HepG2 (cell line): ENCODE data around the gene DNAJC4. TPM values are rescaled to one million over a fixed set of nuclear protein-coding genes. Genes with fewer than 3 reads are reported as not detected.

Source experiments
- ATAC-seq: fragments of 200-7000 bp; cut with Tn5 transposase; 3 replicates; pipeline ENCODE4 v1.9.1; 2020; ENCODE audit warnings: mild to moderate bottlenecking, moderate library complexity
- Bru-seq: library from RNA; stranded (reverse); fragments of 400-500 nt; gene quantifications from one replicate; lab custom pipeline; 2021; lab: Mats Ljungman, UMichigan
- BruChase-seq, 2 experiments: library from RNA; stranded (reverse); fragments of 400-500 nt; gene quantifications; one replicate each; lab custom pipeline; 2021; lab: Mats Ljungman, UMichigan
- BruUV-seq: library from RNA; stranded (reverse); fragments of 400-500 nt; replicated peaks from 2 replicates; lab custom pipeline; 2021; lab: Mats Ljungman, UMichigan
- CTCF ChIA-PET: fragments of 300-600 bp; formaldehyde crosslinking; extraction: SDS; loops from one replicate; lab custom pipeline; 2021; ENCODE audit warnings: low total read pairs, inconsistent platforms, low intra/inter-chr PET ratio; lab: Yijun Ruan, JAX
- POLR2A ChIA-PET: fragments of 350-600 bp; sonication (Branson Sonifier 250); formaldehyde crosslinking; loops from one replicate; lab custom pipeline; 2020; ENCODE audit warnings: antibody characterized with exemption, inconsistent platforms; lab: Yijun Ruan, JAX
- DNase-seq: peaks from one replicate; pipeline ENCODE4 v3.0.0-alpha.2; 2015; ENCODE audit warnings: low spot score
- FAIRE-seq: peaks from 3 replicates; lab custom pipeline; 2011; peaks lifted over from hg19 to GRCh38; lab: Jason Lieb, UNC
- H2AFZ ChIP-seq: one replicate; pipeline ENCODE4 v1.6.1; 2011; ENCODE audit warnings: low read length, inconsistent platforms
- H3K27ac ChIP-seq: fragments of 300-600 bp; 3 replicates; pipeline ENCODE4 v1.8.0; 2011; ENCODE audit warnings: mixed run types, mild to moderate bottlenecking, mixed read lengths, low read length, inconsistent platforms; ENCODE audit not compliant: insufficient read depth; ENCODE audit errors: extremely low read length
- H3K27me3 ChIP-seq, 2 experiments: fragments of 200-600 bp in 1 of 2; 2 replicates in 1 of 2; 3 replicates in 1 of 2; pipeline versions ENCODE4 v1.6.0 to v1.8.0; 2011; ENCODE audit warnings: low read length in 2 of 2, mild to moderate bottlenecking in 2 of 2, moderate library complexity in 2 of 2, inconsistent platforms in 1 of 2; ENCODE audit not compliant: insufficient read depth in 2 of 2, control insufficient read depth in 1 of 2
- H3K36me3 ChIP-seq, 2 experiments: fragments of 200-600 bp in 1 of 2; replicated peaks in 1 of 2; 2 replicates in 1 of 2; 3 replicates in 1 of 2; pipeline versions ENCODE4 v1.5.1 to v1.8.0; 2011; ENCODE audit warnings: low read length in 2 of 2, inconsistent platforms in 1 of 2; ENCODE audit not compliant: insufficient read depth in 2 of 2, control insufficient read depth in 1 of 2
- H3K4me1 ChIP-seq: 2 replicates; pipeline ENCODE4 v1.5.1; 2012; ENCODE audit warnings: low read length, inconsistent platforms; ENCODE audit not compliant: insufficient read depth
- H3K4me2 ChIP-seq: 2 replicates; pipeline ENCODE4 v1.6.0; 2011; ENCODE audit warnings: low read depth, low read length, inconsistent platforms
- H3K4me3 ChIP-seq, 3 experiments: fragments of 200-600 bp in 1 of 3; sonication (generic), shearing (Covaris generic) in 1 of 3; replicated peaks in 1 of 3; 2 replicates each; pipeline ENCODE4 v1.5.1; 2011 to 2016; ENCODE audit warnings: low read length in 3 of 3, inconsistent platforms in 2 of 3, low read depth in 2 of 3, mild to moderate bottlenecking in 2 of 3, control low read depth in 1 of 3, mixed read lengths in 1 of 3; ENCODE audit not compliant: insufficient read depth in 1 of 3
- H3K79me2 ChIP-seq: one replicate; pipeline ENCODE4 v1.6.1; 2011; ENCODE audit warnings: low read length, inconsistent platforms; ENCODE audit not compliant: insufficient read depth
- H3K9ac ChIP-seq: 2 replicates; pipeline ENCODE4 v1.6.0; 2011; ENCODE audit warnings: mild to moderate bottlenecking, low read depth, low read length, inconsistent platforms; ENCODE audit not compliant: insufficient read depth
- H3K9me3 ChIP-seq: 2 replicates; pipeline ENCODE4 v1.5.1; 2012; ENCODE audit warnings: mild to moderate bottlenecking, low read length
- H4K20me1 ChIP-seq: 2 replicates; pipeline ENCODE4 v1.6.0; 2011; ENCODE audit warnings: inconsistent platforms, mild to moderate bottlenecking, low read length, moderate library complexity; ENCODE audit not compliant: insufficient read depth
- ARHGAP35 ChIP-seq: sonication (generic); formaldehyde crosslinking; IDR thresholded peaks from 2 replicates; pipeline ENCODE4 v1.9.0; 2022; ENCODE audit warnings: mild to moderate bottlenecking, inconsistent platforms, moderate library complexity, missing genetic modification reagents, borderline replicate concordance
- KDM5B ChIP-seq: sonication (generic); formaldehyde crosslinking; IDR thresholded peaks from 2 replicates; pipeline ENCODE4 v1.4.0; 2020; ENCODE audit warnings: missing genetic modification reagents, mild to moderate bottlenecking, borderline replicate concordance
- KLF13 ChIP-seq: sonication (generic); formaldehyde crosslinking; IDR thresholded peaks from 2 replicates; pipeline ENCODE4 v1.4.0; 2020; ENCODE audit warnings: mild to moderate bottlenecking, missing genetic modification reagents
- MTF2 ChIP-seq: sonication (generic); formaldehyde crosslinking; IDR thresholded peaks from 2 replicates; pipeline ENCODE4 v1.5.0; 2020; ENCODE audit warnings: missing genetic modification reagents, borderline replicate concordance
- POLR2AphosphoS2 ChIP-seq: IDR thresholded peaks from 2 replicates; pipeline ENCODE4 v1.6.1; 2011; ENCODE audit warnings: low read depth, low read length, improper control_type of control experiment
- RFXAP ChIP-seq: sonication (generic); formaldehyde crosslinking; IDR thresholded peaks from 2 replicates; pipeline ENCODE4 v1.4.0; 2020; ENCODE audit warnings: missing genetic modification reagents, borderline replicate concordance
- SMARCE1 ChIP-seq: fragments of 450-650 bp; IDR thresholded peaks from 2 replicates; pipeline ENCODE4 v1.6.1; 2017; ENCODE audit warnings: borderline replicate concordance
- TBX2 ChIP-seq: sonication (generic); formaldehyde crosslinking; IDR thresholded peaks from 2 replicates; pipeline ENCODE4 v1.5.0; 2020; ENCODE audit warnings: missing genetic modification reagents, mild to moderate bottlenecking, borderline replicate concordance
- TOPORS ChIP-seq: sonication (generic); formaldehyde crosslinking; IDR thresholded peaks from 2 replicates; pipeline ENCODE4 v1.8.0; 2023; ENCODE audit warnings: mild to moderate bottlenecking, missing genetic modification reagents
- ZFP41 ChIP-seq: sonication (generic); formaldehyde crosslinking; IDR thresholded peaks from 2 replicates; pipeline ENCODE4 v1.4.0; 2020; ENCODE audit warnings: mild to moderate bottlenecking, missing genetic modification reagents, borderline replicate concordance
- ZNF121 ChIP-seq: sonication (generic); formaldehyde crosslinking; IDR thresholded peaks from 2 replicates; pipeline ENCODE4 v1.5.0; 2020; ENCODE audit warnings: mild to moderate bottlenecking, missing genetic modification reagents
- ZNF746 ChIP-seq: sonication (generic); formaldehyde crosslinking; IDR thresholded peaks from 2 replicates; pipeline ENCODE4 v1.8.0; 2022; ENCODE audit warnings: mild to moderate bottlenecking, missing genetic modification reagents
- ZNF766 ChIP-seq: sonication (generic); formaldehyde crosslinking; IDR thresholded peaks from 2 replicates; pipeline ENCODE4 v1.5.0; 2020; ENCODE audit warnings: missing genetic modification reagents, borderline replicate concordance
- ZNF788 ChIP-seq: sonication (generic); formaldehyde crosslinking; IDR thresholded peaks from 2 replicates; pipeline ENCODE4 v1.5.0; 2020; ENCODE audit warnings: mild to moderate bottlenecking, missing genetic modification reagents, borderline replicate concordance
- ZNF850 ChIP-seq: sonication (generic); formaldehyde crosslinking; conservative IDR thresholded peaks from 2 replicates; pipeline ENCODE4 v1.9.0; 2021; ENCODE audit warnings: mild to moderate bottlenecking, missing genetic modification reagents
- WGBS: methylation state at CpG from one replicate; pipeline ENCODE4 v1.1.6; 2017; ENCODE audit warnings: low lambda C conversion rate; 5-methylcytosine and 5-hydroxymethylcytosine counted together
- in situ Hi-C: cut with HindIII; loops from 2 replicates; pipeline ENCODE4 v1.10.0; 2017; ENCODE audit warnings: low pct_unique_long_range_greater_than_20kb; ENCODE audit not compliant: extremely low pct_ligation_motif_present
- intact Hi-C: fragments of 100-400 bp; cut with micrococcal nuclease; formaldehyde crosslinking; loops from one replicate; pipeline ENCODE4 v1.10.0; 2022; ENCODE audit not compliant: unreplicated experiment
- long read RNA-seq, 2 experiments: library from RNA in 1 of 2; library from polyadenylated mRNA in 1 of 2; stranded (forward) in 1 of 2; unstranded in 1 of 2; transcript quantifications; one replicate each; pipeline ENCODE4 v2.0.0, GENCODE V29; 2019 to 2022
- polyA minus RNA-seq, 3 experiments: library from RNA; depleted of rRNA, polyadenylated mRNA; stranded (reverse); fragments of >200 nt; gene quantifications; 2 replicates each; pipeline ENCODE4 v1.2.3, GENCODE V29; 2011; ENCODE audit warnings: low replicate concordance in 1 of 3
- polyA plus RNA-seq, 8 experiments: library from polyadenylated mRNA; depleted of rRNA in 3 of 8; stranded (reverse) in 7 of 8; unstranded in 1 of 8; fragments of >200 nt; fragmentation: Illumina TruSeq in 4 of 8; extraction: Trizol in 4 of 8; gene quantifications; 2 replicates each; pipeline versions ENCODE4 v1.2.1 to v1.2.3, GENCODE V29; 2011 to 2016; ENCODE audit warnings: low read depth in 4 of 8, missing spikeins in 1 of 8, mixed read lengths in 1 of 8; ENCODE audit not compliant: insufficient read depth in 1 of 8
- total RNA-seq, 5 experiments: library from RNA; depleted of rRNA; stranded (reverse); fragments of >200 nt; fragmentation: Illumina TruSeq; extraction: Trizol; gene quantifications; 2 replicates each; pipeline ENCODE4 v1.2.3, GENCODE V29; 2016; ENCODE audit warnings: low read depth in 1 of 5
- TF ChIP-seq, protein P1 (sequence below): sonication (generic); formaldehyde crosslinking; conservative IDR thresholded peaks from 2 replicates; pipeline ENCODE4 v1.4.0; 2020; ENCODE audit warnings: missing genetic modification reagents

DNAJC4 gene, protein sequence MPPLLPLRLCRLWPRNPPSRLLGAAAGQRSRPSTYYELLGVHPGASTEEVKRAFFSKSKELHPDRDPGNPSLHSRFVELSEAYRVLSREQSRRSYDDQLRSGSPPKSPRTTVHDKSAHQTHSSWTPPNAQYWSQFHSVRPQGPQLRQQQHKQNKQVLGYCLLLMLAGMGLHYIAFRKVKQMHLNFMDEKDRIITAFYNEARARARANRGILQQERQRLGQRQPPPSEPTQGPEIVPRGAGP
- total RNA-seq (2016; rRNA removed; fragmentation: Illumina TruSeq; extraction: Trizol) (7.1 and 10.3 TPM in 2 replicates), polyA plus RNA-seq (2011; rRNA removed) (60.8 and 70.9 TPM in 2 replicates), polyA minus RNA-seq (2011; rRNA and poly(A)+ RNA removed; ENCODE audit: low replicate concordance) (22.4 and 24.1 TPM in 2 replicates), Bru-seq, nascent RNA (percentile 46 among the genes with signal in this experiment), BruChase-seq, experiment 1, labeled RNA remaining after a 6-hour chase (percentile 62 among the genes with signal in this experiment), BruChase-seq, experiment 2, labeled RNA remaining after a 2-hour chase (percentile 54 among the genes with signal in this experiment)
- 28.3 and 35.6 TPM in 2 replicates for total RNA-seq (2016; cell fraction: cytosol; rRNA removed; fragmentation: Illumina TruSeq; extraction: Trizol; ENCODE audit: low read depth)
- total RNA-seq (2016; cell fraction: insoluble cytoplasmic fraction; rRNA removed; fragmentation: Illumina TruSeq; extraction: Trizol): 6.3 and 10.4 TPM in 2 replicates
- total RNA-seq (2016; cell fraction: membrane; rRNA removed; fragmentation: Illumina TruSeq; extraction: Trizol): 28.1 and 29.9 TPM in 2 replicates
- total RNA-seq (2016; cell fraction: nucleus; rRNA removed; fragmentation: Illumina TruSeq; extraction: Trizol): 5.2 and 8.8 TPM in 2 replicates
- 33.5 and 51.1 TPM in 2 replicates for polyA plus RNA-seq (2011; cell fraction: cytosol; rRNA removed)
- 73.5 and 95.2 TPM in 2 replicates for polyA plus RNA-seq (2011; cell fraction: nucleus; rRNA removed)
- 39.4 and 41.6 TPM in 2 replicates for polyA plus RNA-seq (2012)
- polyA plus RNA-seq (2016; cell fraction: cytosol; fragmentation: Illumina TruSeq; extraction: Trizol; ENCODE audit: low read depth): 106 and 114 TPM in 2 replicates
- 22.4 and 29.3 TPM in 2 replicates for polyA plus RNA-seq (2016; cell fraction: insoluble cytoplasmic fraction; fragmentation: Illumina TruSeq; extraction: Trizol; ENCODE audit: low read depth)
- 95.1 and 103 TPM in 2 replicates for polyA plus RNA-seq (2016; cell fraction: membrane; fragmentation: Illumina TruSeq; extraction: Trizol; ENCODE audit: low read depth)
- 38.2 and 42.5 TPM in 2 replicates for polyA plus RNA-seq (2016; cell fraction: nucleus; fragmentation: Illumina TruSeq; extraction: Trizol; ENCODE audit: insufficient read depth, low read depth)
- 10.7 and 10.8 TPM in 2 replicates for polyA minus RNA-seq (2011; cell fraction: cytosol; rRNA and poly(A)+ RNA removed)
- polyA minus RNA-seq (2011; cell fraction: nucleus; rRNA and poly(A)+ RNA removed): 6.1 and 7.1 TPM in 2 replicates
- long read RNA-seq, experiment 1, partial matches to known transcripts: 32 of 44 reads
- long read RNA-seq, experiment 1, other reads (novel, unspliced or antisense): 9 of 44 reads
- long read RNA-seq, experiment 2, partial matches to known transcripts: 55 of 80 reads
- long read RNA-seq, experiment 2, other reads (novel, unspliced or antisense): 21 of 80 reads

GRCh38 chr11:64230171-64230984 is at the start of gene DNAJC4:
DNAJC4 (plus strand) TSS chr11:64230548; CDS start chr11:64230855, 307 bp downstream.
- Histone ChIP-seq H3K4me2 (peak within 1 kb of the TSS; percentile 88), H4K20me1 (no peaks in the 10 kb centered on the region), H3K79me2 (peaks cover 1% of the 10 kb centered on the region), H3K36me3 (no peaks in the 10 kb centered on the region), H3K9ac (peak within 1 kb of the TSS; percentile 80), H3K9me3 (no peaks in the 10 kb centered on the region), H3K27me3 (no peaks in the 10 kb centered on the region), H3K27ac (peak within 1 kb of the TSS; percentile 75), H3K4me1 (peaks cover 58% of the 10 kb centered on the region), H2AFZ (no peak within 1 kb of the TSS), H3K4me3 (peak within 1 kb of the TSS; percentile 94 to 96 (median 95))
- ATAC-seq: peak; percentile 64
- 7% methylated on average over 5 of the region's 62 CpGs for WGBS
- BruUV-seq: no TSS peak
- intact Hi-C loops (no loop called here), in situ Hi-C loops (no loop called here)
- DNase-seq: peak; percentile 96
- ChIA-PET POLR2A (interaction anchor here (1.0 to 2.6 kb wide), 2 partner anchors 11 to 40 kb away, joined by 4 to 8 read pairs; partner anchors contain the start of gene FKBP2), CTCF (no interaction called here)
- FAIRE-seq: peak; percentile 73
- TF ChIP-seq RFXAP (CRISPR knock-in tag) (peak; percentile 23; the same call in 1 of the 2 replicates), ZNF850 (CRISPR knock-in tag) (no peak), MTF2 (CRISPR knock-in tag) (peak; percentile 59; the same call in 1 of the 2 replicates), KDM5B (CRISPR knock-in tag) (peak; percentile 78; the same call in 1 of the 2 replicates), ARHGAP35 (CRISPR knock-in tag) (0 out of 2 replicates have a peak, but pooled peaks have one; percentile 39), ZNF788 (CRISPR knock-in tag) (peak; percentile 18; the same call in 1 of the 2 replicates), POLR2AphosphoS2 (no peak), ZNF746 (CRISPR knock-in tag) (0 out of 2 replicates have a peak, but pooled peaks have one; percentile 24), SMARCE1 (no peak), KLF13 (CRISPR knock-in tag) (no peak), ZNF121 (CRISPR knock-in tag) (no peak), ZNF766 (no peak), TBX2 (CRISPR knock-in tag) (peak; percentile 47; the same call in 1 of the 2 replicates), ZFP41 (CRISPR knock-in tag) (peak; percentile 62; the same call in 1 of the 2 replicates), TOPORS (CRISPR knock-in tag) (0 out of 2 replicates have a peak, but pooled peaks have one; percentile 70)
- TF ChIP-seq, protein P1, sequence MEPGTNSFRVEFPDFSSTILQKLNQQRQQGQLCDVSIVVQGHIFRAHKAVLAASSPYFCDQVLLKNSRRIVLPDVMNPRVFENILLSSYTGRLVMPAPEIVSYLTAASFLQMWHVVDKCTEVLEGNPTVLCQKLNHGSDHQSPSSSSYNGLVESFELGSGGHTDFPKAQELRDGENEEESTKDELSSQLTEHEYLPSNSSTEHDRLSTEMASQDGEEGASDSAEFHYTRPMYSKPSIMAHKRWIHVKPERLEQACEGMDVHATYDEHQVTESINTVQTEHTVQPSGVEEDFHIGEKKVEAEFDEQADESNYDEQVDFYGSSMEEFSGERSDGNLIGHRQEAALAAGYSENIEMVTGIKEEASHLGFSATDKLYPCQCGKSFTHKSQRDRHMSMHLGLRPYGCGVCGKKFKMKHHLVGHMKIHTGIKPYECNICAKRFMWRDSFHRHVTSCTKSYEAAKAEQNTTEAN: no peak
